LNCaP clone FGC (cell line): Measurements from ENCODE around the gene TSPAN17.

ENCODE experiments used
- DNase-seq: peaks from one replicate; pipeline ENCODE4 v3.0.0-alpha.2; 2011; ENCODE audit warnings: low read depth
- H3K4me3 ChIP-seq: 2 replicates; pipeline ENCODE4 v1.5.1; 2011; ENCODE audit warnings: mild to moderate bottlenecking, low read depth, low read length, control low read depth
- TF ChIP-seq, protein P1 (sequence below): IDR thresholded peaks from 2 replicates; pipeline ENCODE4 v1.5.1; 2012; ENCODE audit warnings: mild to moderate bottlenecking; ENCODE audit not compliant: control insufficient read depth, insufficient read depth; ENCODE audit errors: extremely low read depth

The TSPAN17 gene

GRCh38 chr5:176639981-176640380 is 7.3 kb upstream of the TSPAN17 start:
- no peak overlapping the region for H3K4me3 ChIP-seq
- DNase-seq, result no peak
- TF ChIP-seq, protein P1, sequence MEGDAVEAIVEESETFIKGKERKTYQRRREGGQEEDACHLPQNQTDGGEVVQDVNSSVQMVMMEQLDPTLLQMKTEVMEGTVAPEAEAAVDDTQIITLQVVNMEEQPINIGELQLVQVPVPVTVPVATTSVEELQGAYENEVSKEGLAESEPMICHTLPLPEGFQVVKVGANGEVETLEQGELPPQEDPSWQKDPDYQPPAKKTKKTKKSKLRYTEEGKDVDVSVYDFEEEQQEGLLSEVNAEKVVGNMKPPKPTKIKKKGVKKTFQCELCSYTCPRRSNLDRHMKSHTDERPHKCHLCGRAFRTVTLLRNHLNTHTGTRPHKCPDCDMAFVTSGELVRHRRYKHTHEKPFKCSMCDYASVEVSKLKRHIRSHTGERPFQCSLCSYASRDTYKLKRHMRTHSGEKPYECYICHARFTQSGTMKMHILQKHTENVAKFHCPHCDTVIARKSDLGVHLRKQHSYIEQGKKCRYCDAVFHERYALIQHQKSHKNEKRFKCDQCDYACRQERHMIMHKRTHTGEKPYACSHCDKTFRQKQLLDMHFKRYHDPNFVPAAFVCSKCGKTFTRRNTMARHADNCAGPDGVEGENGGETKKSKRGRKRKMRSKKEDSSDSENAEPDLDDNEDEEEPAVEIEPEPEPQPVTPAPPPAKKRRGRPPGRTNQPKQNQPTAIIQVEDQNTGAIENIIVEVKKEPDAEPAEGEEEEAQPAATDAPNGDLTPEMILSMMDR, result 0 out of 2 replicates have a peak, but pooled peaks have one; percentile 1

GRCh38 chr5:176640616-176641015 is 6.7 kb upstream of the TSPAN17 start:
- no peak for DNase-seq
- H3K4me3 ChIP-seq, result no peak overlapping the region
- TF ChIP-seq, protein P1, result no peak

- no peak for DNase-seq
- TF ChIP-seq, protein P1, result no peak
- H3K4me3 ChIP-seq, result no peak overlapping the region
These were observed 4.4 kb upstream of the TSPAN17 start for GRCh38 chr5:176642675-176643490.

- TF ChIP-seq, protein P1, result no peak
- no peak overlapping the region for H3K4me3 ChIP-seq
- DNase-seq, result no peak
These were observed 3.6 kb upstream of the TSPAN17 start for GRCh38 chr5:176643491-176644219.

DNA sequence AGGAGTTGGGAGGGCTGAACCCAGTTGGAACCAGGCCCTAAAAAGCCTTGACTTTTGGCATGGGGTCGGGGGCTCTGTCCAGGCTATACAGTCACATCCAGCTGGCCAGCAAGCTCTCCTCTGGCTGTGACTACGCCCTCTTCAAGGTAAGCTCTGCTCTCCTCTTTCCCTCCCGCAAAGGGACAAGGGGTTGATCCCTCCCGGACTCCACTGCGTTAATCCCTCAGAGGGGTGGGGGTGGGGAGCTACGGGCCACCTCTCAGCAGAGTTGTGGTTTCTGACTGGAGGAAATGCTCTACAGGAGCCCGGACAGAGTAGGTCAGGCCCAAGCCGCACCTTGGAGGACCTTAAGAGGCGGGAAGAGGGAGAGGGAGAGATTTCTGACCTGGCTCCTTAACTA is 3.0 kb upstream of the TSPAN17 start:
- TF ChIP-seq, protein P1, result no peak
- no peak for DNase-seq
- H3K4me3 ChIP-seq, result no peak overlapping the region

GRCh38 chr5:176644878-176645670 is 2.2 kb upstream of the TSPAN17 start:
- H3K4me3 ChIP-seq, result no peak overlapping the region
- DNase-seq, result no peak
- TF ChIP-seq, protein P1, result no peak
